ENCODE results near the gene OR5H1.

DNA sequence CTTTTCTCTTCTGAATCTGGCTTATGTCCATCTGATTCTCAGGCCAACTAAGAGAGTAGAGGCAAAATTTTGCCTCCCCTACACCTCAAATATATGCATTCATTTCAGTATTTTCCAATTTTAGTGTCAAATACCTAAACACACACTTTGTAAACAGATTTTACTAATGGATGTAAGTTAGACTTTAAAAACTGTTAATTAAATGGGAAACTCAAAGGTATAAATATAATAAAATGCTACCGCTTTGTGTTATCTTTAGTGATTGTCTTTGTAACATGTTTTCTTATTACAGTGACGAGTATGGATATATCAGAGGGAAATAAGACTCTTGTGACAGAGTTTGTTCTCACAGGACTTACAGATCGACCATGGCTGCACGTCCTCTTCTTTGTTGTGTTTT, 43.6 kb upstream of the OR5H1 start, which contains the start of gene OR5AC2:
- no peak for TF ChIP-seq CTCF (IDR thresholded peaks at IDR 0.05; ENCODE audit: low read depth, low read length)
- no peak for TF ChIP-seq POLR2A (IDR thresholded peaks at IDR 0.05; ENCODE audit: extremely low read depth, insufficient read length)
